A549 treated with DMSO at 1 μM for 4 hours (cell line): ENCODE results near the gene EVC. TPM values are rescaled to one million over a fixed set of nuclear protein-coding genes. Genes with fewer than 3 reads are reported as not detected.

Source experiments
- total RNA-seq: library from RNA; stranded (reverse); fragments of 200-300 nt; extraction: Qiagen RNA extraction; gene quantifications from 5 replicates; pipeline ENCODE4 v1.2.3, GENCODE V29; 2022; ENCODE audit warnings: low read depth

The EVC gene
- 10.9 to 15.5 TPM (median 13.8 TPM) in 5 replicates for total RNA-seq

DNA sequence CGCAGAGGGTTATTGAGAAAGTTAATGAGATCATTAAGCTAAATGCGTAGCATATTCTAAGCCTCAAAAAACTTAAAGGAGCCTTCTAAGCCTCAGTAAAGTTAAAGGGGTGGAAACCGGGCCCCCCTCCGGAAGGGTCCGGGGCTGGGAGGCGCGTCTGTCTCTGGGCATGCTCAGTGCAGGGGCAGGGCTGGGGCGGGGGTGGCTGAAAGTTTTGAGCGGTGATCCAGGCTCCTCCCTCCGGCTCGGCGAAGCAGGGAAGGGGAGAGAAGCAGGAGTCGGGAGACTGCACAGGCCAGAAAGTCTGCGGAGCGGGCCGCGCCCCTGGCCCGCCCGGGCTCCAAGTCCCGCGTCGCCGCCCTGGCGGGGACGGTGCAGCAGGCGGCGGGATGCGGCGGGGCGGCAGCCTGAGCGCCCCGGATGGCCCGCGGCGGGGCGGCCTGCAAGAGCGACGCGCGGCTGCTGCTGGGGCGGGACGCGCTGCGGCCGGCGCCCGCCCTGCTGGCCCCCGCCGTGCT, at the start of gene EVC:
Gene EVC, plus strand, starts transcription at position 241 of the 518 bp plus-strand sequence. Its CDS starts 180 bp downstream, at position 421.

DNA sequence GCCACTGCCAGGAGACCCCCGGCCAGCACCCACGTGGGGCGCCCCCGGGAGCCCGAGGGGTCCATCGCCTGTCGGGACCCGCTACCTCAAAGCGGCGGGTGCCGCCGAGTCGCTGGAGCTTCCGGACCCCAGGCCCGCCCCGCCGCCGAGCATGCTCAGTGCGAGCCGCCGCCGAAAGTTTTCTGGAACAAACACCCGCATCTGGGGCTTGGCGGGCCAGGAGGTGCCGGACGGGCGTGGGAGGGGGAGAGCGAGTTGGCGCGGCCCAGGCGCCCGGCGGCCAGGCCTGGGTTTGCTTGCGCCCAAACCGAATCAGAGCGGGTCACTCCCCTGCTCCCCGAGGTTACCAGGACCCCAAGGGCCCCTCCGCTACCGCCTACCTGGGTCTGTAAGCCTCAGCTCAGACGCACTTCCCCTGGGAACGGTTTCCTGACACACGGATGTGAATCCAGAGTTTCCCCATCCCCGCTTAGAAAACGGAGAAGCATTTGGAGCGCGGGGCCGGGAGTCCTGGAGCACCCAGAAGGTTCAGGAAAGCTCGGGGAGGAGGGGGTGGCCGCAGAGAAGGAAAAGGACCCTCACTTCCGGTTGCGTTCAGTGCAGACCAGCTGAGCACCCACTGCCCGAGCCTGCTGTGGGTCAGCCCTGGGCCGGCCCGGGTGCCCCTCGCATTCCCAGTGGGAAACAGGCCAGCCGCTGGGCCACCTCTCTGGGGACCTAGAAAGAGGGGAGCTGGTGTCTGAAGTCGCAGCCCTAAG, 2.4 kb upstream of the EVC start, which contains the start of gene EVC2:
Gene EVC2, minus strand, starts transcription at position 111 of the 758 bp plus-strand sequence. Its CDS starts 46 bp downstream, at position 65.

Other genes starting within 250 kb of the EVC start
- 1.5 to 2.8 TPM (median 2.6 TPM) in 5 replicates for gene EVC2, start 2.6 kb upstream of the EVC start, total RNA-seq
- gene CRMP1, start 181.9 kb downstream of the EVC start, total RNA-seq = 1.7 to 2.7 TPM (median 2.1 TPM) in 5 replicates